Measurements from ENCODE around the gene SNX11.
"Not testable (repeated sequence)": the region's sequence is repeated elsewhere in the genome, so short reads cannot be mapped to it uniquely, and the experiment has no call there.

Gene SNX11

GRCh38 chr17:48071654-48072053 is 35.9 kb upstream of the SNX11 start:
- DNase-seq (ENCODE audit: extremely low spot score): no peak
- CTCF ChIA-PET: interaction anchor here (1.0 to 13.5 kb wide), 4 partner anchors 10 to 43 kb away, joined by 3 to 214 read pairs (median 99); no protein-coding TSS in a partner anchor
- no peak for TF ChIP-seq CTCF (IDR thresholded peaks at IDR 0.05; ENCODE audit: control extremely low read depth, extremely low read depth, low read depth, missing control alignments)
- POLR2A ChIA-PET: no interaction called here

GRCh38 chr17:48072811-48073210 is 34.8 kb upstream of the SNX11 start:
- DNase-seq (ENCODE audit: extremely low spot score); POLR2A ChIA-PET: not testable (repeated sequence)
- CTCF ChIA-PET: interaction anchor here (0.8 to 13.5 kb wide), 12 partner anchors 9 to 521 kb away, joined by 3 to 214 read pairs (median 4); partner anchors contain the start of gene HOXB5

- DNase-seq (ENCODE audit: extremely low spot score); POLR2A ChIA-PET: not testable (repeated sequence)
- CTCF ChIA-PET: interaction anchor here (0.8 to 13.5 kb wide), 18 partner anchors 8 to 520 kb away, joined by 3 to 214 read pairs (median 4); partner anchors contain the start of genes HOXB3 and HOXB5
Measured at GRCh38 chr17:48073566-48074094, 33.9 kb upstream of the SNX11 start.

- DNase-seq (ENCODE audit: extremely low spot score): peak; percentile 64
- ChIA-PET POLR2A (interaction anchor here (0.6 kb wide), 1 partner anchor 10 kb away, joined by 3 read pairs; no protein-coding TSS in a partner anchor), CTCF (interaction anchor here (0.7 to 13.5 kb wide), 30 partner anchors 9 to 549 kb away, joined by 3 to 214 read pairs (median 6); partner anchors contain the start of genes HOXB3, HOXB5 and NFE2L1)
- peak; percentile 81 for TF ChIP-seq CTCF (IDR thresholded peaks at IDR 0.05; ENCODE audit: control extremely low read depth, extremely low read depth, low read depth, missing control alignments)
Measured at GRCh38 chr17:48074322-48075081, 33.1 kb upstream of the SNX11 start.

- POLR2A ChIA-PET: interaction anchor here (0.7 kb wide), 2 partner anchors 24 to 40 kb away, joined by 3 read pairs; no protein-coding TSS in a partner anchor
- CTCF ChIA-PET: interaction anchor here (0.9 to 13.5 kb wide), 5 partner anchors 13 to 53 kb away, joined by 3 to 214 read pairs (median 6); no protein-coding TSS in a partner anchor
- not testable (repeated sequence) for DNase-seq (ENCODE audit: extremely low spot score)
Measured at GRCh38 chr17:48077152-48077551, 30.4 kb upstream of the SNX11 start.

GRCh38 chr17:48081858-48082257 is 25.7 kb upstream of the SNX11 start:
- ChIA-PET CTCF (interaction anchor here (0.9 to 13.5 kb wide), 11 partner anchors 9 to 511 kb away, joined by 3 to 214 read pairs (median 27); partner anchors contain the start of genes HOXB5 and SNX11), POLR2A (interaction anchor here (0.6 kb wide), 1 partner anchor 20 kb away, joined by 4 read pairs; no protein-coding TSS in a partner anchor)
- TF ChIP-seq CTCF (IDR thresholded peaks at IDR 0.05; ENCODE audit: control extremely low read depth, extremely low read depth, low read depth, missing control alignments): no peak
- no peak for DNase-seq (ENCODE audit: extremely low spot score)

- DNase-seq (ENCODE audit: extremely low spot score): no peak
- TF ChIP-seq CTCF (IDR thresholded peaks at IDR 0.05; ENCODE audit: control extremely low read depth, extremely low read depth, low read depth, missing control alignments): no peak
- ChIA-PET POLR2A (interaction anchor here (0.6 kb wide), 2 partner anchors 28 to 493 kb away, joined by 3 to 4 read pairs; no protein-coding TSS in a partner anchor), CTCF (interaction anchor here (1.1 to 6.5 kb wide), 6 partner anchors 9 to 58 kb away, joined by 3 to 60 read pairs (median 11); no protein-coding TSS in a partner anchor)
Measured at GRCh38 chr17:48084932-48085331, 22.6 kb upstream of the SNX11 start.

All from GM10248 (cell line).